GM18858 (cell line): ENCODE results near the gene YIPF2.
"Not testable (repeated sequence)": the region's sequence is repeated elsewhere in the genome, so short reads cannot be mapped to it uniquely, and the experiment has no call there.

Experiments used
- ATAC-seq: cut with Tn5 transposase; IDR thresholded peaks from one replicate; pipeline ENCODE4 v1.9.1; 2021; ENCODE audit not compliant: unreplicated experiment

The YIPF2 gene

DNA sequence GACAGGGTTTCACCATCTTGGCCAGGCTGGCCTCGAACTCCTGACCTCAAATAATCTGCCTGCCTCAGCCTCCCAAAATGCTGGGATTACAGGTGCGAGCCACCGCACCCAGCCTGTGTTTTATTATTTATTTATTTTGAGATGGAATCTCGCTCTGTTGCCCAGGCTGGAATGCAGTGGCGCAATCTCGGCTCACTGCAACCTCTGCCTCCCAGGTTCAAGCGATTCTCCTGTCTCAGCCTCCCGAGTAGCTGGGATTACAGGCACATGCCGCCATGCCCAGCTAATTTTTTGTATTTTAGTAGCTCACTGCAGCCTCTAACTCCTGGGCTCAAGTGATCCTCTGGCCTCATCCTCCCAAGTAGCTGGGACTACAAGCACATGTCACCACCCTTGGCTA is 50.8 kb downstream of the YIPF2 start:
- not testable (repeated sequence) for ATAC-seq

GRCh38 chr19:10876459-10877240 is 51.8 kb downstream of the YIPF2 start:
- ATAC-seq: peak; percentile 44

GRCh38 chr19:10874024-10874423 is 54.4 kb downstream of the YIPF2 start:
- no peak for ATAC-seq

- no peak for ATAC-seq
Observed at GRCh38 chr19:10872546-10873107, 55.8 kb downstream of the YIPF2 start.
